ENCODE data around the gene RNF145. TPM values are rescaled to one million over a fixed set of nuclear protein-coding genes. Genes with fewer than 3 reads are reported as not detected.
"Not testable (repeated sequence)": the region's sequence is repeated elsewhere in the genome, so short reads cannot be mapped to it uniquely, and the experiment has no call there.

Gene RNF145
- total RNA-seq, 1 donor from 2014 or later, result 128 TPM

- DNase-seq, result no peak
Measured at GRCh38 chr5:159187719-159188118, 21.6 kb downstream of the RNF145 start.

GRCh38 chr5:159186319-159186718 is 23.0 kb downstream of the RNF145 start:
- no peak for DNase-seq

GRCh38 chr5:159185773-159186172 is 23.6 kb downstream of the RNF145 start:
- DNase-seq, result no peak

GRCh38 chr5:159184858-159185381 is 24.4 kb downstream of the RNF145 start:
- no peak for DNase-seq

GRCh38 chr5:159184236-159184635 is 25.1 kb downstream of the RNF145 start:
- no peak for DNase-seq

GRCh38 chr5:159183247-159183646 is 26.1 kb downstream of the RNF145 start:
- no peak for DNase-seq

- no peak for DNase-seq
Measured at GRCh38 chr5:159182691-159183090, 26.7 kb downstream of the RNF145 start.

- no peak for DNase-seq
Measured at GRCh38 chr5:159181651-159182050, 27.7 kb downstream of the RNF145 start.

GRCh38 chr5:159181152-159181551 is 28.2 kb downstream of the RNF145 start:
- no peak for DNase-seq

- DNase-seq, result no peak
Measured at GRCh38 chr5:159179529-159180305, 29.6 kb downstream of the RNF145 start.

- no peak for DNase-seq
Measured at GRCh38 chr5:159178978-159179377, 30.4 kb downstream of the RNF145 start.

GRCh38 chr5:159175547-159175946 is 33.8 kb downstream of the RNF145 start:
- no peak for DNase-seq

GRCh38 chr5:159174511-159175168 is 34.7 kb downstream of the RNF145 start:
- DNase-seq, result no peak

GRCh38 chr5:159171274-159171673 is 38.1 kb downstream of the RNF145 start:
- no peak for DNase-seq

GRCh38 chr5:159170021-159170420 is 39.3 kb downstream of the RNF145 start:
- no peak for DNase-seq

- no peak for DNase-seq
Measured at GRCh38 chr5:159166416-159166815, 42.9 kb downstream of the RNF145 start.

- DNase-seq, result no peak
Measured at GRCh38 chr5:159163701-159164046, 45.7 kb downstream of the RNF145 start.

- no peak for DNase-seq
Measured at GRCh38 chr5:159163027-159163700, 46.2 kb downstream of the RNF145 start.

GRCh38 chr5:159161361-159162214 is 47.8 kb downstream of the RNF145 start:
- DNase-seq, result no peak

GRCh38 chr5:159158553-159159091 is 50.7 kb downstream of the RNF145 start:
- DNase-seq, result not testable (repeated sequence)

GRCh38 chr5:159157552-159157951 is 51.8 kb downstream of the RNF145 start:
- DNase-seq, result no peak

Measured in occipital lobe (tissue), 2 donors.